SU-DHL-6 (cell line): Measurements from ENCODE around the gene NRARP.

Experiments
- CTCF ChIP-seq: fragments of 200-600 bp; sonication (generic); IDR thresholded peaks from one replicate; pipeline ENCODE4 v1.5.1; 2017; ENCODE audit warnings: antibody characterized with exemption, mild to moderate bottlenecking, low read length, moderate library complexity; ENCODE audit not compliant: insufficient read depth, poor library complexity, severe bottlenecking
- EZH2phosphoT487 ChIP-seq: fragments of 200-600 bp; sonication (generic), shearing (Covaris generic); conservative IDR thresholded peaks from 2 replicates; pipeline ENCODE4 v1.6.1; 2018; ENCODE audit warnings: mild to moderate bottlenecking, antibody characterized with exemption, low read length, moderate library complexity, mixed read lengths

- TF ChIP-seq CTCF = no peak
- no peak for TF ChIP-seq EZH2phosphoT487
These were observed 39.2 kb upstream of the NRARP start for GRCh38 chr9:137341227-137341626.
